Lung microvascular endothelial cell (primary cell): ENCODE data around the gene SIRPA. TPM values are rescaled to one million over a fixed set of nuclear protein-coding genes. Genes with fewer than 3 reads are reported as not detected.

Experiments
- DNase-seq, 2 donors: peaks; one replicate each; pipeline versions ENCODE4 v3.0.0 to v3.0.0-alpha.2; 2010; ENCODE audit warnings: low read depth in 2 of 2
- total RNA-seq: library from RNA; depleted of rRNA; stranded (reverse); fragments of >200 nt; gene quantifications from 2 replicates; pipeline ENCODE4 v1.2.1, GENCODE V29; 2014

The SIRPA gene
- total RNA-seq, 1 donor from 2014 or later, result 51.8 TPM

GRCh38 chr20:1983301-1983700, 88.1 kb downstream of the SIRPA start:
- no peak for DNase-seq

- no peak for DNase-seq
Measured at GRCh38 chr20:1987826-1988225, 92.6 kb downstream of the SIRPA start.

Other genes starting within 250 kb of the SIRPA start
- gene SIRPG, start 237.6 kb upstream of the SIRPA start, total RNA-seq, result not detected in 2 replicates
- not detected in 2 replicates for gene PDYN, start 98.7 kb downstream of the SIRPA start, total RNA-seq
- 9.6 and 12.5 TPM in 2 replicates for gene STK35, start 206.4 kb downstream of the SIRPA start, total RNA-seq